Activated T-cell treated with anti-CD3 and anti-CD28 coated beads, Interleukin-2, amount 50 U/mL, for 24 hours (primary cell): ENCODE data around the gene ATP2B2.

Experiments
- DNase-seq: peaks from one replicate; pipeline ENCODE4 v3.0.0-alpha.2; 2020
- H3K27ac Mint-ChIP-seq: 2 replicates; pipeline ENCODE4 v1.8.0; 2020; ENCODE audit warnings: mild to moderate bottlenecking, mixed read lengths
- H3K27me3 Mint-ChIP-seq: 2 replicates; pipeline ENCODE4 v1.8.0; 2020; ENCODE audit warnings: mixed read lengths
- H3K36me3 Mint-ChIP-seq: 2 replicates; pipeline ENCODE4 v1.8.0; 2020; ENCODE audit warnings: low read depth, mixed read lengths
- H3K4me1 Mint-ChIP-seq: 2 replicates; pipeline ENCODE4 v1.8.0; 2020; ENCODE audit warnings: low read depth, mixed read lengths
- H3K4me3 Mint-ChIP-seq: 2 replicates; pipeline ENCODE4 v1.8.0; 2020; ENCODE audit warnings: mild to moderate bottlenecking, moderate library complexity, mixed read lengths
- H3K9me3 Mint-ChIP-seq: 2 replicates; pipeline ENCODE4 v1.8.0; 2020; ENCODE audit warnings: mixed read lengths

The ATP2B2 gene

GRCh38 chr3:10521772-10522441 is 16.5 kb upstream of the ATP2B2 start:
- H3K4me3 Mint-ChIP-seq = no peak overlapping the region
- H3K4me1 Mint-ChIP-seq = no peaks in the 10 kb centered on the region
- peak; percentile 8 for DNase-seq
- H3K36me3 Mint-ChIP-seq = no peaks in the 10 kb centered on the region
- peaks cover 38% of the 10 kb centered on the region for H3K27me3 Mint-ChIP-seq
- H3K9me3 Mint-ChIP-seq = no peaks in the 10 kb centered on the region
- no peak overlapping the region for H3K27ac Mint-ChIP-seq

GRCh38 chr3:10520072-10520471 is 14.7 kb upstream of the ATP2B2 start:
- Mint-ChIP-seq H3K36me3 (no peaks in the 10 kb centered on the region), H3K4me1 (no peaks in the 10 kb centered on the region), H3K27me3 (peaks cover 28% of the 10 kb centered on the region), H3K27ac (no peak overlapping the region), H3K9me3 (no peaks in the 10 kb centered on the region), H3K4me3 (no peak overlapping the region)
- DNase-seq = peak; percentile 7

- peak; percentile 16 for DNase-seq
- Mint-ChIP-seq H3K27ac (no peak overlapping the region), H3K4me1 (no peaks in the 10 kb centered on the region), H3K9me3 (no peaks in the 10 kb centered on the region), H3K4me3 (no peak overlapping the region), H3K36me3 (no peaks in the 10 kb centered on the region), H3K27me3 (peaks cover 21% of the 10 kb centered on the region)
Measured at GRCh38 chr3:10519236-10519635, 13.8 kb upstream of the ATP2B2 start.

GRCh38 chr3:10518506-10519150 is 13.2 kb upstream of the ATP2B2 start:
- H3K4me3 Mint-ChIP-seq = no peak overlapping the region
- no peaks in the 10 kb centered on the region for H3K36me3 Mint-ChIP-seq
- no peaks in the 10 kb centered on the region for H3K9me3 Mint-ChIP-seq
- peak; percentile 5 for DNase-seq
- H3K27me3 Mint-ChIP-seq = peaks cover 16% of the 10 kb centered on the region
- H3K4me1 Mint-ChIP-seq = no peaks in the 10 kb centered on the region
- no peak overlapping the region for H3K27ac Mint-ChIP-seq

GRCh38 chr3:10517627-10518026 is 12.2 kb upstream of the ATP2B2 start:
- peaks cover 6% of the 10 kb centered on the region for H3K27me3 Mint-ChIP-seq
- peak; percentile 8 for DNase-seq
- H3K27ac Mint-ChIP-seq = no peak overlapping the region
- H3K36me3 Mint-ChIP-seq = no peaks in the 10 kb centered on the region
- H3K4me1 Mint-ChIP-seq = no peaks in the 10 kb centered on the region
- H3K4me3 Mint-ChIP-seq = no peak overlapping the region
- no peaks in the 10 kb centered on the region for H3K9me3 Mint-ChIP-seq

- DNase-seq = peak; percentile 15
- H3K36me3 Mint-ChIP-seq = no peaks in the 10 kb centered on the region
- peaks cover 5% of the 10 kb centered on the region for H3K27me3 Mint-ChIP-seq
Measured at GRCh38 chr3:10516544-10517452, 11.4 kb upstream of the ATP2B2 start.

GRCh38 chr3:10515884-10516495 is 10.6 kb upstream of the ATP2B2 start:
- no peak overlapping the region for H3K27ac Mint-ChIP-seq
- peak; percentile 20 for DNase-seq
- H3K4me3 Mint-ChIP-seq = no peak overlapping the region
- H3K36me3 Mint-ChIP-seq = no peaks in the 10 kb centered on the region
- no peaks in the 10 kb centered on the region for H3K4me1 Mint-ChIP-seq
- H3K27me3 Mint-ChIP-seq = no peaks in the 10 kb centered on the region
- H3K9me3 Mint-ChIP-seq = no peaks in the 10 kb centered on the region

More at GRCh38 chr3:10516544-10517452, 11.4 kb upstream of the ATP2B2 start:
- Mint-ChIP-seq H3K4me1 (no peaks in the 10 kb centered on the region), H3K9me3 (no peaks in the 10 kb centered on the region), H3K4me3 (no peak overlapping the region), H3K27ac (no peak overlapping the region)

GRCh38 chr3:10515396-10515795 is 10.0 kb upstream of the ATP2B2 start:
- Mint-ChIP-seq H3K4me1 (no peaks in the 10 kb centered on the region), H3K4me3 (no peak overlapping the region), H3K27ac (no peak overlapping the region), H3K27me3 (no peaks in the 10 kb centered on the region), H3K36me3 (no peaks in the 10 kb centered on the region), H3K9me3 (no peaks in the 10 kb centered on the region)
- DNase-seq = no peak

GRCh38 chr3:10514407-10515069 is 9.2 kb upstream of the ATP2B2 start:
- H3K27me3 Mint-ChIP-seq = no peaks in the 10 kb centered on the region

GRCh38 chr3:10513306-10513705 is 7.9 kb upstream of the ATP2B2 start:
- H3K4me1 Mint-ChIP-seq = no peaks in the 10 kb centered on the region
- no peaks in the 10 kb centered on the region for H3K9me3 Mint-ChIP-seq
- no peaks in the 10 kb centered on the region for H3K27me3 Mint-ChIP-seq
- no peaks in the 10 kb centered on the region for H3K36me3 Mint-ChIP-seq
- no peak overlapping the region for H3K4me3 Mint-ChIP-seq
- DNase-seq = no peak
- no peak overlapping the region for H3K27ac Mint-ChIP-seq

More at GRCh38 chr3:10514407-10515069, 9.2 kb upstream of the ATP2B2 start:
- Mint-ChIP-seq H3K27ac (no peak overlapping the region), H3K4me1 (no peaks in the 10 kb centered on the region), H3K9me3 (no peaks in the 10 kb centered on the region), H3K4me3 (no peak overlapping the region), H3K36me3 (no peaks in the 10 kb centered on the region)
- no peak for DNase-seq

GRCh38 chr3:10512687-10513086 is 7.3 kb upstream of the ATP2B2 start:
- no peaks in the 10 kb centered on the region for H3K4me1 Mint-ChIP-seq
- no peaks in the 10 kb centered on the region for H3K27me3 Mint-ChIP-seq
- no peaks in the 10 kb centered on the region for H3K9me3 Mint-ChIP-seq
- H3K4me3 Mint-ChIP-seq = no peak overlapping the region
- no peaks in the 10 kb centered on the region for H3K36me3 Mint-ChIP-seq
- DNase-seq = no peak
- H3K27ac Mint-ChIP-seq = no peak overlapping the region

- Mint-ChIP-seq H3K4me3 (no peak overlapping the region), H3K36me3 (no peaks in the 10 kb centered on the region), H3K27ac (no peak overlapping the region), H3K9me3 (no peaks in the 10 kb centered on the region), H3K27me3 (no peaks in the 10 kb centered on the region), H3K4me1 (no peaks in the 10 kb centered on the region)
- DNase-seq = no peak
Measured at GRCh38 chr3:10511809-10512494, 6.6 kb upstream of the ATP2B2 start.

GRCh38 chr3:10510743-10511432 is 5.5 kb upstream of the ATP2B2 start:
- Mint-ChIP-seq H3K27me3 (peaks cover 4% of the 10 kb centered on the region), H3K9me3 (no peaks in the 10 kb centered on the region), H3K4me1 (no peaks in the 10 kb centered on the region), H3K36me3 (no peaks in the 10 kb centered on the region), H3K4me3 (no peak overlapping the region), H3K27ac (no peak overlapping the region)
- DNase-seq = no peak
